Cardiac septum (tissue), 1 donor: ENCODE data around the gene GABBR2. TPM values are rescaled to one million over a fixed set of nuclear protein-coding genes. Genes with fewer than 3 reads are reported as not detected.
"Not testable (repeated sequence)": the region's sequence is repeated elsewhere in the genome, so short reads cannot be mapped to it uniquely, and the experiment has no call there.

Source experiments
- DNase-seq: peaks from one replicate; pipeline ENCODE4 v3.0.0-alpha.2; 2020; ENCODE audit warnings: low spot score
- intact Hi-C: fragments of 100-400 bp; cut with DNase I; formaldehyde crosslinking; loops from one replicate; pipeline ENCODE4 v1.14.0; 2022
- total RNA-seq: library from RNA; stranded (reverse); fragmentation: NEBNext Ultra II Directional; extraction: Animal tissue kit (Norgen Biotek cat#: 25700); gene quantifications from one replicate; pipeline ENCODE4 v1.2.1, GENCODE V29; 2021
- donor health status: DM: no; HTN: no; CAD: no.

The GABBR2 gene
- total RNA-seq, 1 donor from 2014 or later: 1.1 TPM

GRCh38 chr9:98275159-98275558 lies 433.6 kb downstream of the GABBR2 start:
- intact Hi-C loops: no loop called here
- DNase-seq: no peak

- intact Hi-C loops: no loop called here
- DNase-seq: no peak
These were observed 436.7 kb downstream of the GABBR2 start for GRCh38 chr9:98272083-98272482.

DNA sequence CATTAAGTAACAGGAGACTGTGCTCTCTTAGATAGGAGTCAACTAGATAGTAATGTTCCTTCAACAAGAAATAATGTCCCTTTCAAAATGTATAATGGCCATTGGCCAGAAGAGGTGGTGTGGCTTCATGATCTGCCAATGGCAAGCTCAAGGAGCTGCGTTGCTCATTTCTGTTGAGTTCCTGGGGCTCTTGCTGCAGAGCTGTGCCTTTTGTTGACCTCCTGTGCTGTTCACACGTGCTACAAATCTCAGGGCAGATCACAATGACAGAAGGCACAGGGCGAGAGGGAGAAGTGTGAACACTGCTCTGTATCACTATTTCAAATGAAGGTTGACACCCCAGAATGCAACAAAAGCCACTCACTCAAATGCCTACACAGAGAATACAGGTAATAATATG lies 437.3 kb downstream of the GABBR2 start:
- no peak for DNase-seq
- intact Hi-C loops: no loop called here

GRCh38 chr9:98270284-98270683 lies 438.5 kb downstream of the GABBR2 start:
- intact Hi-C loops, DNase-seq: not testable (repeated sequence)

GRCh38 chr9:98269652-98270051 lies 439.1 kb downstream of the GABBR2 start:
- intact Hi-C loops, DNase-seq: not testable (repeated sequence)

- DNase-seq, intact Hi-C loops: not testable (repeated sequence)
These were observed 441.2 kb downstream of the GABBR2 start for GRCh38 chr9:98267556-98267955.

GRCh38 chr9:98264516-98264915 lies 444.2 kb downstream of the GABBR2 start:
- intact Hi-C loops: no loop called here
- no peak for DNase-seq

DNA sequence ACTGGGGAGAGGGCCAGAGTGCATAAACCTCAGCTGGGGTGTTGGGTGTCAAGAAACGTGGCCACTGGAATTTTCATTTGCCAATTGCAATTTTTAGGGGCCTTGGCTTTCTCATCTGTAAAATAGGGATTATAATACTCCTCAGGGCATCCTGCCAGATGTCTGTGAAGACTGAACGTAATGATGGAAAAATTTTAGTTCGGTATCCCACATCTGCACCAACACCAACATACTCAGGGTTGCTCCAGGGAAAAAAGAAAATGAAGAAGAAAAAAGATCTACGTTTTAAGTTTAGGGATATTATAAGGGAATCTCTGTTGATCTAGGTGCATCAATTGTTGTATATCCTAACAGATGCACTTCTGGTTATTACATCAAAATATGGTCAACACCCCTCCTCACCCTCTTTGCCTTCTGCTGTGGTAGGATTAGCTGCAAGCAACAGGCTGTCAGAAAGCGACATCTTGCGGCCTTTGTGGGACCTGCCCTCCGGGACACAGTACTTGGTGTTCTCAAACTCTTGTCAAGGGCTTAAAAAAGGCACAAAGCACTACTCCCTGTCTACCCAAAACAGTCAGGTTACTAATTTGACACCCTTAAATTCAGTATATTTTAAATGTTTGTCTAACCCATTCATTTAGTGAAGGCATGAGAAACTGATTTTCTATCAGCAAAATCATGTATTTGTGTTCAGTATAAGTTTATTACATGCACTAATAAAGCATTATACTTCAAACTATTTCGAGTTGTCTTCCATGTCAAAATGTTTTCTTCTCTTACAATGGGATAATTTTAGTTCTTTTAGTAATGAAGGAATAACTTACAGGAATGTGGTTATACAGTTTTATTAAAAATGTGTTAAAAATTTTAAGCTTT lies 445.0 kb downstream of the GABBR2 start:
- DNase-seq: peak; percentile 89
- intact Hi-C loops: loop anchor here (1.0 to 2.0 kb wide), 2 partner anchors 58 to 189 kb away; no protein-coding TSS in a partner anchor

DNA sequence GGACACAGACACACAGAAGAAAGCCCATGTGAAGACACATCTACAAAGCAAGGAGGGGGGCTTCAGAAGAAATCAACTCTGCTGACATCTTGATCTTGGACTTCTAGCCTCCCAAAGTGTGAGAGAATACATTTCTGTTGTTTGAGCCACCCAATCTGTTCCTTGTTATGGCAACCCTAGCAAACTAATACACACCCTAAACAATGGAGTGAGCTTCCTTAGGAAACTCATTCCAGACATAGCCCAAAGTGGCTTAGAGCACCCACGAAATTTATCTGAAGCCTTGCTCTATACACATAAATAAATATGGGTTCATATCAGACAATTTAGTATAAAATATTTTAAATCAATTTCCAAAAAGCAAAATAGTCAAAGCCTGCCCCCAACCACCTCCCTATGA lies 445.7 kb downstream of the GABBR2 start:
- no peak for DNase-seq
- intact Hi-C loops: loop anchor here (1.0 to 2.0 kb wide), 2 partner anchors 58 to 188 kb away; no protein-coding TSS in a partner anchor

GRCh38 chr9:98262056-98262455 lies 446.7 kb downstream of the GABBR2 start:
- DNase-seq: no peak
- intact Hi-C loops: loop anchor here (2.0 kb wide), 1 partner anchor 187 kb away; no protein-coding TSS in a partner anchor

- DNase-seq: no peak
- intact Hi-C loops: no loop called here
These were observed 448.1 kb downstream of the GABBR2 start for GRCh38 chr9:98260635-98261034.

DNA sequence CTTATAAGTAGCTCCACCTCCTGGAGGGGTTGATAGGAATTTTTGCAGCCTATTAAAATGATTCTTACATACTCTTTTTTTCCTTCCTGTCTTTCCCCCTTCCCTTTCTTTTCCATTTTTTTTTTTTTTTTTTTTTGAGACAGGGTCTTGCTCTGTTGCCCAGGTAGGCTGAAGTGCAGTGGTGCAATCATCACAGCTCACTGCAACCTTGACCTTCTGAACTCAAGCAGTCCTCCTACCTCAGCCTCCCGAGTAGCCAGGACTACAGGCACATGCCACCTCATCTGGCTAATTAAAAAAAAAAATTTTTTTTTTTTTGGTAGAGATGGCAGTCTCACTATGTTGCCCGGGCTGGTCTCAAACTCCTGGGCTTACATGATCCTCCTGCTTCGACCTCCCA lies 448.9 kb downstream of the GABBR2 start:
- no peak for DNase-seq
- intact Hi-C loops: loop anchor here (5.0 kb wide), 1 partner anchor 202 kb away; the partner anchor contains the start of gene NANS

GRCh38 chr9:98256756-98257155 lies 452.0 kb downstream of the GABBR2 start:
- intact Hi-C loops: loop anchor here (2.0 to 5.0 kb wide), 2 partner anchors 199 to 334 kb away; partner anchors contain the start of genes NANS and TRMO

DNA sequence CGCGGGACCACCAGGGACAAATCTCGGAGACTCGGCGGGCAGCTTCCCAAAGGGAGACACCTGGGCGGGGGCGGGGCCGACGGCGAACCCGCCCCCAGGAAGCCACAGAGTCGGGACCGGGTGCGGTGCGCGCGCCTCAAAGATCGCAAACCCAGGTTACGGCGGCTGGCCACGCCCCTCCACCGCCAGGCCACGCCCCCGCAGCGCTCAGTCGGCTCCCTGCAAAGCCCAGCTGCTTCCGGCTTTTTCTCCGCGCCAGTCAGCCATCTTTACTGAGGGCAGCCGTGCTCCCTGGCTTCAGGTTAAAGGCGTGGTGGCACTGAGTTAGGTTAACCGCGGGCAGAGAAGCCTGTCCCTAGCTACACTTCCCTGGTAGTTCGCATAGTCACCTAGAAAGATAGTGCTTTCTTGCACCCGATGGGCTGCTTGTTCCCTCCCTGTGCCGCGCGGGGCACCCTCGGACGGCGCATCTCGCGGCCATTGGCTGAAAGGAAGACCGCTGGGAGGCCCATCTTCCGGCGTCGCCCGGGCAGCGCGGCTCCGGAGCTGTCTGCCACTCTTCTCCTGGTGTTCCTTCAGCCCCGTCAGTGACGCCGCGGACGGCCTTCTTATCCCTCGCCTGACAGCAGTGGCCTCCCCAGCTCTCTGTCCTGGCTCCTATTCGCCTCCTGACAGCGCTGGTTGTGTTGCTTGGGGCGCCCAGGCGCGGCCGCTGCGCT lies 453.0 kb downstream of the GABBR2 start, which contains the start of gene TBC1D2:
TBC1D2 (minus strand) TSS at position 72 of the 719 bp plus-strand sequence. CDS start 108 bp downstream, outside the sequence.
- intact Hi-C loops: loop anchor here (2.0 to 5.0 kb wide), 2 partner anchors 198 to 333 kb away; partner anchors contain the start of genes NANS and TRMO
- peak; percentile 99 for DNase-seq

More at GRCh38 chr9:98256756-98257155, 452.0 kb downstream of the GABBR2 start:
- DNase-seq: no peak

- no peak for DNase-seq
- intact Hi-C loops: loop anchor here (5.0 kb wide), 1 partner anchor 198 kb away; the partner anchor contains the start of gene NANS
These were observed 453.6 kb downstream of the GABBR2 start for GRCh38 chr9:98255061-98255577.

- intact Hi-C loops: loop anchor here (5.0 kb wide), 1 partner anchor 197 kb away; the partner anchor contains the start of gene NANS
These were observed 454.3 kb downstream of the GABBR2 start for GRCh38 chr9:98254228-98255060.

GRCh38 chr9:98253565-98253964 lies 455.2 kb downstream of the GABBR2 start:
- DNase-seq: no peak
- intact Hi-C loops: no loop called here

More at GRCh38 chr9:98254228-98255060, 454.3 kb downstream of the GABBR2 start:
- DNase-seq: no peak

DNA sequence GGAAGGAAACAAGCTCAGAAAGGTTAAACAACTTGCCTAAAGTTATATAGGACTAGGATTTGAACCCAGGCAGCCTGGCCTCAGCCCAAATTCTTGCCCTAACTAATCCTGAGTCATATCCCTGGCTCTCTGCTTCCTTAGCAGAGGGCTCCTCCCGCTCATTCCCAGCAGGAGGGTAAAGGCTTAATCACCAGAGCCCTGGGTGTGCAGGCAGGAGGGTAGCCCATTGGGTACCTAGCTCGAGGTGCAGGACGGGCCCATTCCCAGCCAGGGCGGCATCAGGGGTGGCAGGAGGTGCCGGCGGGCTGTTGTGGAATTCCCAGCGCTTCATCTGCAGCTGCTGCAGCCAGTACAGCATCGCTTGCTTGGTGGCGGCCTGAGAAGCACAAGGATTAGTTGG lies 457.2 kb downstream of the GABBR2 start:
- DNase-seq: no peak
- intact Hi-C loops: no loop called here

DNA sequence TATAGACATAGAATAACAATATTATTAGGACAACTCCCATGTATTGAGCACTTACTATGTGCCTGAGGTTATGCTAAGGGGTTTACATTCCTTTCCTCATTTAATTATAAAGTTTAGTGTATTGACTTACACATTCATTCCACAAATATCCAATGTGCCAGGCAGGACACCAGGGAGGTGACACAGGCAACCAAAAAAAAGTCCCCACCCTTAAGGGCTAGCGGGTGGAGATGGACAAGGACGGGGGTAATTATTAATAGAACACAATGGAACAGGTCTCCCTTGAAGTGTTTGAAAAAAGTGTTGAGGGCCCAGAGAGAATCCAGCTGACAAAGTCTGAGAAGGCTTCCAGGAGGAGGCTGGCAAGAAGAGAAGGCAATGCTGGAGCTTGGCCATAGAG lies 459.0 kb downstream of the GABBR2 start:
- intact Hi-C loops: no loop called here
- no peak for DNase-seq
